A549 (cell line): ENCODE results near the gene POLR3GL. TPM values are rescaled to one million over a fixed set of nuclear protein-coding genes. Genes with fewer than 3 reads are reported as not detected.

Experiments used
- ATAC-seq, 2 experiments: fragments of 200-7000 bp in 1 of 2; fragments of >200 bp in 1 of 2; cut with Nextera tagmentation in 1 of 2; cut with Tn5 transposase in 1 of 2; 3 replicates each; pipeline versions ENCODE4 v1.8.0 to v1.9.1; 2018 to 2020; ENCODE audit warnings: mild to moderate bottlenecking in 1 of 2, moderate library complexity in 1 of 2
- CTCF ChIA-PET: fragments of 300-600 bp; sonication (Branson Sonifier 250); formaldehyde crosslinking; extraction: SDS; loops from one replicate; lab custom pipeline; 2021; ENCODE audit warnings: antibody characterized with exemption, inconsistent platforms; lab: Yijun Ruan, JAX
- POLR2A ChIA-PET: fragments of 350-600 bp; formaldehyde crosslinking; extraction: SDS; loops from one replicate; lab custom pipeline; 2021; ENCODE audit warnings: antibody characterized with exemption, inconsistent platforms; lab: Yijun Ruan, JAX
- DNase-seq, 2 experiments: peaks; one replicate each; pipeline versions ENCODE4 v3.0.0 to v3.0.0-alpha.2; 2011 to 2016; ENCODE audit warnings: low read depth in 1 of 2, low spot score in 1 of 2
- FAIRE-seq: peaks from 2 replicates; lab custom pipeline; 2011; peaks lifted over from hg19 to GRCh38; lab: Jason Lieb, UNC
- H3K27ac ChIP-seq, 2 experiments: fragments of >200 bp; sonication (Bioruptor Twin); formaldehyde crosslinking; 3 replicates each; pipeline ENCODE4 v1.5.1; 2016 to 2017
- H3K4me1 ChIP-seq: fragments of >200 bp; sonication (Bioruptor Twin); formaldehyde crosslinking; 3 replicates; pipeline ENCODE4 v1.6.1; 2016
- H3K4me2 ChIP-seq: fragments of >200 bp; sonication (Bioruptor Twin); formaldehyde crosslinking; 3 replicates; pipeline ENCODE4 v1.6.1; 2016
- H3K4me3 ChIP-seq: fragments of >200 bp; sonication (Bioruptor Twin); formaldehyde crosslinking; 3 replicates; pipeline ENCODE4 v1.5.1; 2016
- H3K9me3 ChIP-seq: fragments of >200 bp; sonication (Bioruptor Twin); formaldehyde crosslinking; 3 replicates; pipeline ENCODE4 v1.6.1; 2016
- ATOH8 ChIP-seq: fragments of 250-450 bp; sonication (Bioruptor Pico); IDR thresholded peaks from 2 replicates; pipeline ENCODE4 v1.5.0; 2020; ENCODE audit warnings: low read depth, mild to moderate bottlenecking, moderate library complexity
- BCL3 ChIP-seq: fragments of >200 bp; sonication (Bioruptor Twin); formaldehyde crosslinking; IDR thresholded peaks from 3 replicates; pipeline ENCODE4 v1.6.1; 2016
- CBX8 ChIP-seq: fragments of 200-600 bp; sonication (generic); IDR thresholded peaks from 2 replicates; pipeline ENCODE4 v1.6.1; 2016
- CHD2 ChIP-seq: fragments of 150-350 bp; IDR thresholded peaks from 2 replicates; pipeline ENCODE4 v1.6.1; 2014; ENCODE audit warnings: low read length; ENCODE audit not compliant: partially characterized antibody
- CTCF ChIP-seq: fragments of >200 bp; sonication (Bioruptor Twin); formaldehyde crosslinking; IDR thresholded peaks from 3 replicates; pipeline ENCODE4 v1.5.1; 2016
- EHMT2 ChIP-seq: fragments of 200-600 bp; sonication (generic); IDR thresholded peaks from 2 replicates; pipeline ENCODE4 v1.6.1; 2016; ENCODE audit warnings: antibody characterized with exemption, low read depth, mild to moderate bottlenecking, moderate library complexity
- FOSL2 ChIP-seq, 2 experiments: fragments of 450-650 bp in 1 of 2; fragments of >200 bp in 1 of 2; sonication (Bioruptor Twin) in 1 of 2; formaldehyde crosslinking; IDR thresholded peaks; 2 replicates each; pipeline versions ENCODE4 v1.5.0 to v1.6.1; 2016 to 2020; ENCODE audit warnings: mild to moderate bottlenecking in 1 of 2, moderate library complexity in 1 of 2
- JUN ChIP-seq, 2 experiments: fragments of >200 bp; sonication (Bioruptor Twin); formaldehyde crosslinking; IDR thresholded peaks; 2 replicates in 1 of 2; 3 replicates in 1 of 2; pipeline ENCODE4 v1.6.1; 2016 to 2017
- MAFK ChIP-seq: fragments of 450-650 bp; IDR thresholded peaks from 2 replicates; pipeline ENCODE4 v1.6.1; 2014; ENCODE audit not compliant: partially characterized antibody
- NFE2L2 ChIP-seq: fragments of 150-350 bp; conservative IDR thresholded peaks from 2 replicates; pipeline ENCODE4 v1.6.1; 2014; ENCODE audit warnings: low read length
- PHF8 ChIP-seq: fragments of 200-600 bp; sonication (generic); IDR thresholded peaks from 2 replicates; pipeline ENCODE4 v1.6.1; 2016; ENCODE audit warnings: low read depth, mild to moderate bottlenecking, antibody characterized with exemption, moderate library complexity, borderline replicate concordance
- RARB ChIP-seq: fragments of 250-450 bp; sonication (Bioruptor Pico); IDR thresholded peaks from 2 replicates; pipeline ENCODE4 v1.8.0; 2021; ENCODE audit warnings: mild to moderate bottlenecking, moderate library complexity
- REST ChIP-seq: fragments of 200-600 bp; sonication (generic); IDR thresholded peaks from 2 replicates; pipeline ENCODE4 v1.6.1; 2016; ENCODE audit warnings: antibody characterized with exemption, mild to moderate bottlenecking, moderate library complexity
- TFCP2L1 ChIP-seq: fragments of 250-450 bp; sonication (Bioruptor Pico); IDR thresholded peaks from 2 replicates; pipeline ENCODE4 v1.5.0; 2021; ENCODE audit warnings: mild to moderate bottlenecking
- ZNF302 ChIP-seq: fragments of 250-450 bp; sonication (Bioruptor Pico); IDR thresholded peaks from 2 replicates; pipeline ENCODE4 v1.9.0; 2021; ENCODE audit warnings: inconsistent platforms, mild to moderate bottlenecking, moderate library complexity
- ZSCAN20 ChIP-seq: fragments of 250-450 bp; sonication (Bioruptor Pico); IDR thresholded peaks from 2 replicates; pipeline ENCODE4 v1.8.0; 2022; ENCODE audit warnings: mild to moderate bottlenecking, moderate library complexity
- WGBS: methylation state at CpG from one replicate; pipeline ENCODE4 v1.1.6; 2017; ENCODE audit errors: missing lambda C conversion rate; 5-methylcytosine and 5-hydroxymethylcytosine counted together
- polyA plus RNA-seq, 4 experiments: library from polyadenylated mRNA; depleted of rRNA in 3 of 4; stranded (reverse); fragments of >200 nt; fragmentation: RNase III in 1 of 4; extraction: RNeasy Plus Mini Kit Qiagen cat#74134 plus additional on column Dnase treatment in 1 of 4; gene quantifications; 2 replicates in 3 of 4; 3 replicates in 1 of 4; pipeline ENCODE4 v1.2.3, GENCODE V29; 2011 to 2017

The POLR3GL gene
- polyA plus RNA-seq, 2 of the 4 experiments (the other 2 are of a cell fraction): 12.6 to 15.7 TPM

GRCh38 chr1:145979746-145980456 lies 15.4 kb downstream of the POLR3GL start (continued):
- no peak for TF ChIP-seq CTCF
- TF ChIP-seq, all 56 proteins: peak for 0

- ChIA-PET POLR2A (no interaction called here), CTCF (interaction anchor here (1.3 to 24.2 kb wide), 7 partner anchors 11 to 135 kb away, joined by 4 to 566 read pairs (median 39); partner anchors contain the start of genes ANKRD34A, HJV, NUDT17 and PIAS3)
- DNase-seq (no peak), ATAC-seq (no peak), FAIRE-seq (no peak)
- 78% methylated on average over 1 of the region's 1 CpG for WGBS
- H3K4me3 ChIP-seq: no peak overlapping the region
- no peaks in the 10 kb centered on the region for H3K9me3 ChIP-seq
- no peak overlapping the region for H3K27ac ChIP-seq
- TF ChIP-seq ATOH8 (CRISPR knock-in tag) (no peak), JUN (IDR thresholded peaks at IDR 0.05) (no peak), ZNF302 (CRISPR knock-in tag) (no peak), EHMT2 (no peak), MAFK (no peak), BCL3 (no peak), NFE2L2 (no peak), PHF8 (no peak), CHD2 (no peak), REST (no peak), FOSL2 (IDR thresholded peaks at IDR 0.05) (no peak), FOSL2 (CRISPR knock-in tag; IDR thresholded peaks at IDR 0.05) (no peak), CBX8 (no peak), TFCP2L1 (CRISPR knock-in tag) (no peak), CTCF (no peak), RARB (CRISPR knock-in tag) (no peak), ZSCAN20 (no peak)
- TF ChIP-seq, all 56 proteins: peak for 0
- peaks cover 15% of the 10 kb centered on the region; the same call in 2 of the 3 replicates for H3K4me1 ChIP-seq
- H3K4me2 ChIP-seq: no peak overlapping the region
Measured at GRCh38 chr1:145980457-145980994, 16.0 kb downstream of the POLR3GL start.
